ENCODE results near the gene YAF2. TPM values are rescaled to one million over a fixed set of nuclear protein-coding genes. Genes with fewer than 3 reads are reported as not detected.

YAF2 gene
- total and polyA plus RNA-seq, 2 donors (not counting 3 experiments of a cell fraction or from before 2014, with no cell fraction given): 6.9 to 29.2 TPM

GRCh38 chr12:42167711-42168110 is 70.3 kb downstream of the YAF2 start:
- H3K9me3 ChIP-seq (replicated peaks; ENCODE audit: control insufficient read depth, insufficient read depth, low read length): no peaks in the 10 kb centered on the region
- no peak for DNase-seq (ENCODE audit: low read depth, low spot score)
- H2AFZ ChIP-seq (ENCODE audit: low read depth, low read length): no peak overlapping the region
- H3K9me1 ChIP-seq (replicated peaks; ENCODE audit: control insufficient read depth, extremely low read depth, insufficient read depth, low read length): no peaks in the 10 kb centered on the region
- ChIA-PET POLR2A (no interaction called here), CTCF (interaction anchor here (0.7 to 1.9 kb wide), 2 partner anchors 13 to 1157 kb away, joined by 3 to 5 read pairs; no protein-coding TSS in a partner anchor)
- H3K9ac ChIP-seq (replicated peaks; ENCODE audit: extremely low read depth, insufficient read depth, low read length): no peak overlapping the region
- no peak overlapping the region for H3K27ac ChIP-seq (ENCODE audit: insufficient read depth, low read depth, low read length)
- no peaks in the 10 kb centered on the region for H3K79me2 ChIP-seq (ENCODE audit: control insufficient read depth, insufficient read depth, low read length)
- H3K4me3 ChIP-seq (replicated peaks in 1 of 3; ENCODE audit: insufficient read depth in 1 of 3, low read depth in 1 of 3, low read length in 3 of 3): no peak overlapping the region
- intact Hi-C loops (cut with micrococcal nuclease): no loop called here
- H3K4me2 ChIP-seq (ENCODE audit: insufficient read depth, low read length): no peak overlapping the region
- dilution Hi-C loops (cut with MboI; ENCODE audit: extremely low pct_ligation_motif_present, low sequenced_read_pairs): no loop called here
- no TSS peak for BruUV-seq (replicated peaks)
- TF ChIP-seq JUN (IDR thresholded peaks at IDR 0.05; ENCODE audit: borderline replicate concordance, insufficient read depth, insufficient read length, low read depth) (no peak), GATA2 (IDR thresholded peaks at IDR 0.05; ENCODE audit: insufficient read depth, insufficient read length, low read depth, low read length) (no peak), POLR2AphosphoS5 (IDR thresholded peaks at IDR 0.05; ENCODE audit: insufficient read depth, low read depth, low read length) (no peak), POLR2A (IDR thresholded peaks at IDR 0.05; ENCODE audit: low read depth, low read length) (no peak), MYC (IDR thresholded peaks at IDR 0.05; ENCODE audit: low read depth, low read length) (no peak), EZH2 (IDR thresholded peaks at IDR 0.05; ENCODE audit: borderline replicate concordance, low read depth, low read length, severe bottlenecking) (no peak), FOS (IDR thresholded peaks at IDR 0.05; ENCODE audit: borderline replicate concordance, insufficient read depth, low read length) (no peak), MAX (IDR thresholded peaks at IDR 0.05; ENCODE audit: insufficient read depth, insufficient read length) (no peak)
- TF ChIP-seq, protein P1, sequence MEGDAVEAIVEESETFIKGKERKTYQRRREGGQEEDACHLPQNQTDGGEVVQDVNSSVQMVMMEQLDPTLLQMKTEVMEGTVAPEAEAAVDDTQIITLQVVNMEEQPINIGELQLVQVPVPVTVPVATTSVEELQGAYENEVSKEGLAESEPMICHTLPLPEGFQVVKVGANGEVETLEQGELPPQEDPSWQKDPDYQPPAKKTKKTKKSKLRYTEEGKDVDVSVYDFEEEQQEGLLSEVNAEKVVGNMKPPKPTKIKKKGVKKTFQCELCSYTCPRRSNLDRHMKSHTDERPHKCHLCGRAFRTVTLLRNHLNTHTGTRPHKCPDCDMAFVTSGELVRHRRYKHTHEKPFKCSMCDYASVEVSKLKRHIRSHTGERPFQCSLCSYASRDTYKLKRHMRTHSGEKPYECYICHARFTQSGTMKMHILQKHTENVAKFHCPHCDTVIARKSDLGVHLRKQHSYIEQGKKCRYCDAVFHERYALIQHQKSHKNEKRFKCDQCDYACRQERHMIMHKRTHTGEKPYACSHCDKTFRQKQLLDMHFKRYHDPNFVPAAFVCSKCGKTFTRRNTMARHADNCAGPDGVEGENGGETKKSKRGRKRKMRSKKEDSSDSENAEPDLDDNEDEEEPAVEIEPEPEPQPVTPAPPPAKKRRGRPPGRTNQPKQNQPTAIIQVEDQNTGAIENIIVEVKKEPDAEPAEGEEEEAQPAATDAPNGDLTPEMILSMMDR (IDR thresholded peaks at IDR 0.05; ENCODE audit: extremely low read depth in 1 of 2, insufficient read depth in 1 of 2, low read depth in 1 of 2, low read length in 2 of 2): no peak
- FAIRE-seq: no peak
- no peaks in the 10 kb centered on the region for H3K4me1 ChIP-seq (ENCODE audit: control insufficient read depth, extremely low read depth, insufficient read depth, low read length)
- H4K20me1 ChIP-seq (replicated peaks; ENCODE audit: control insufficient read depth, extremely low read depth, insufficient read depth, low read length): no peaks in the 10 kb centered on the region
- no peaks in the 10 kb centered on the region for H3K36me3 ChIP-seq (ENCODE audit: control insufficient read depth in 2 of 2, extremely low read depth in 1 of 2, insufficient read depth in 2 of 2, low read length in 2 of 2)
- no peaks in the 10 kb centered on the region for H3K27me3 ChIP-seq (ENCODE audit: control insufficient read depth in 2 of 2, insufficient read depth in 2 of 2, low read length in 2 of 2)
